Neural progenitor cell (in vitro differentiated cells): ENCODE measurements around the gene PPP1R8.

Experiments used
- EZH2 ChIP-seq: fragments of 200-600 bp; sonication (generic); IDR thresholded peaks from 2 replicates; pipeline ENCODE4 v1.6.1; 2017; ENCODE audit warnings: antibody characterized with exemption, mild to moderate bottlenecking, moderate library complexity
- TF ChIP-seq, protein P1 (sequence below): fragments of 200-600 bp; sonication (generic); IDR thresholded peaks from 2 replicates; pipeline ENCODE4 v1.5.1; 2017; ENCODE audit warnings: antibody characterized with exemption, mild to moderate bottlenecking

DNA sequence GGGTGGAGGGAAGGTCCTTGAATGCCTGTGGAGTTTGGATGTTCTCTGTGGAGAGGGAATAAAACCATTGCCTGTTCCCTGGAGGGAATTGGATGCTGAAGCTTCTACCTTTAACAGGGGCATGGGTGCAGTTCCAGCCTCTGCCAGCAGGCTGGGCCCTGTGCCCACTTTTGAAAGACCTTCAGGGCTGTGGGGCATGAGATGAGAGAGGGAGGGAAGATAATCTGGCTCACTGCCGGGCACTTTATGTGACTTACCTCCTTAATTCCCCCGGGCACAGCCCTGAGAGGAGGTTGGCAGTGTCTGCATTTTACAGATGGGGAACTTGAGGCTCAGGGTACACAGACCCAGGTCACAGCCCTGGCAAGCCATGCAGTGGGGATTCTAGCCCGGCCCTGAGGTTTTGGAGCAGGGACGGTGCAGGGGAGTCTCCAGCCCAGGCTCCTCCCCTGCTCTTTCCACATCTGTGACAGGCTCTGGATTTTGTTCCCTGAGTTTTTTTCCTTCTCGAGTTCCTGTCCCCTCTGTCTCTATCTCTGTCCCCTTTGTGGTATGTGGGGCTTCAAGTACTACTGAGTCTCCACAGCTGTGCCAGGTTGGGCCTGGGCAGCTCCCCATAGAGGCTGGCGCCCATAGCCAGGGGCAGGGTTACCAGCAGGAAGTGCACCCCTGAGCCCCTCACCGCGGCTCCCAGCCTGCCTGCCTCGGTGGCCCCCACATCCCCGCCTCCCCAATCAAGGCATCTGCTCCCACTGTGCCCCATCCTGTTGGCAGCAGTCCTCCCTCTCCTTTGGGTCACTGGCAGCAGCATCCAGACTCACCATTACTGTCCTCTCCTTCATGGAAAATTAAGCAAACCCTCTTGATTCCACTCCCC, 27.7 kb downstream of the PPP1R8 start:
- TF ChIP-seq, protein P1, sequence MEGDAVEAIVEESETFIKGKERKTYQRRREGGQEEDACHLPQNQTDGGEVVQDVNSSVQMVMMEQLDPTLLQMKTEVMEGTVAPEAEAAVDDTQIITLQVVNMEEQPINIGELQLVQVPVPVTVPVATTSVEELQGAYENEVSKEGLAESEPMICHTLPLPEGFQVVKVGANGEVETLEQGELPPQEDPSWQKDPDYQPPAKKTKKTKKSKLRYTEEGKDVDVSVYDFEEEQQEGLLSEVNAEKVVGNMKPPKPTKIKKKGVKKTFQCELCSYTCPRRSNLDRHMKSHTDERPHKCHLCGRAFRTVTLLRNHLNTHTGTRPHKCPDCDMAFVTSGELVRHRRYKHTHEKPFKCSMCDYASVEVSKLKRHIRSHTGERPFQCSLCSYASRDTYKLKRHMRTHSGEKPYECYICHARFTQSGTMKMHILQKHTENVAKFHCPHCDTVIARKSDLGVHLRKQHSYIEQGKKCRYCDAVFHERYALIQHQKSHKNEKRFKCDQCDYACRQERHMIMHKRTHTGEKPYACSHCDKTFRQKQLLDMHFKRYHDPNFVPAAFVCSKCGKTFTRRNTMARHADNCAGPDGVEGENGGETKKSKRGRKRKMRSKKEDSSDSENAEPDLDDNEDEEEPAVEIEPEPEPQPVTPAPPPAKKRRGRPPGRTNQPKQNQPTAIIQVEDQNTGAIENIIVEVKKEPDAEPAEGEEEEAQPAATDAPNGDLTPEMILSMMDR: peak; percentile 98
- no peak for TF ChIP-seq EZH2
